Muscle layer of colon (tissue), 2 donors: ENCODE results near the gene SLC35A1.

Source experiments
- H3K27ac ChIP-seq: one replicate; pipeline ENCODE4 v1.7.0; 2013; ENCODE audit warnings: low read depth, mild to moderate bottlenecking, low read length, moderate library complexity
- H3K27me3 ChIP-seq, 2 donors: one replicate each; pipeline ENCODE4 v1.7.0; 2013; ENCODE audit warnings: low read length in 2 of 2, mild to moderate bottlenecking in 2 of 2; ENCODE audit not compliant: insufficient read depth in 2 of 2, control insufficient read depth in 1 of 2
- H3K36me3 ChIP-seq: one replicate; pipeline ENCODE4 v1.7.0; 2013; ENCODE audit warnings: mild to moderate bottlenecking, low read length; ENCODE audit not compliant: insufficient read depth
- H3K4me1 ChIP-seq: one replicate; pipeline ENCODE4 v1.7.0; 2013; ENCODE audit warnings: mild to moderate bottlenecking, low read length; ENCODE audit not compliant: insufficient read depth
- H3K4me3 ChIP-seq, 2 donors: one replicate each; pipeline ENCODE4 v1.7.0; 2013; ENCODE audit warnings: low read length in 2 of 2, low read depth in 1 of 2, mild to moderate bottlenecking in 1 of 2, moderate library complexity in 1 of 2
- H3K9ac ChIP-seq: one replicate; pipeline ENCODE4 v1.7.0; 2013; ENCODE audit warnings: low read length
- H3K9me3 ChIP-seq: one replicate; pipeline ENCODE4 v1.7.0; 2013; ENCODE audit warnings: mild to moderate bottlenecking, low read length
- donor health status: abdominal sarcoma.
- donor health status: Adenocarcinoma of cecum.

SLC35A1 gene

GRCh38 chr6:87534377-87535047 lies 61.7 kb downstream of the SLC35A1 start:
- Histone ChIP-seq H3K9ac (no peak overlapping the region), H3K4me1 (no peaks in the 10 kb centered on the region), H3K27ac (no peak overlapping the region)

DNA sequence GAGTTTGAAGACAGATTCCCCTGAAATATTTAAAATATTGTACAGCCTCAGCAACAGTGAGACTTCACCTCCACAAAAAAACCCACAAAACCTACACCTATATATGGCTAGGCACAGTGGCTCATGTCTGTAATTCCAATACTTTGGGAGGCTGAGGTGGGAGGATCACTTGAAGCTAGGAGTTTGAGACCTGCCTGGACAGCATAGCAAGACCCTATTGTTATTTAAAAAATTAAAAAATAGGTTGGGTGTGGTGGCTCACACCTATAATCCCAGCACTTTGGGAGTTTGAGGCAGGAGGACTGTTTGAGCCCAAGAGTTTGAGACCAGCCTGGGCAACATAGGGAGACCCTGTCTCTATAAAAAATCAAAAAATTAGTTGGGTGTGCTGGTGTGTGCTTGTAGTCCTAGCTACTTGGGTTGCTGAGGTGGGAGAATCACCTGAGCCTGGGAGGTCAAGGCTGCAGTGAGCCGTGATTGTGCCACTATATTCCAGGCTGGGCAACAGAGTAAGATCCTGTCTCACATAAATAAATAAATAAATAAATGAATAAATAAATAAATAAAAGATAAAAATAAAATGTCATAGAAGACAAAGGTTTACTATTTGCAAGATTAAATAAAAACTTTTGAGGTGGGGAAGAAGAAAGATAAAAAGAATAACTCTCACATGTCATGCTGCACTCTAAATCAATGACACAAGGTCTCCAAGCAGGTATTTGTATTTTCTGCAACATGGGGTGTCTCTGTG lies 65.9 kb downstream of the SLC35A1 start:
- Histone ChIP-seq H3K27ac (no peak overlapping the region), H3K9ac (no peak overlapping the region)

More at GRCh38 chr6:87534377-87535047, 61.7 kb downstream of the SLC35A1 start:
- Histone ChIP-seq H3K36me3 (peaks cover 25% of the 10 kb centered on the region), H3K4me3 (no peak overlapping the region), H3K27me3 (no peaks in the 10 kb centered on the region), H3K9me3 (no peaks in the 10 kb centered on the region)

DNA sequence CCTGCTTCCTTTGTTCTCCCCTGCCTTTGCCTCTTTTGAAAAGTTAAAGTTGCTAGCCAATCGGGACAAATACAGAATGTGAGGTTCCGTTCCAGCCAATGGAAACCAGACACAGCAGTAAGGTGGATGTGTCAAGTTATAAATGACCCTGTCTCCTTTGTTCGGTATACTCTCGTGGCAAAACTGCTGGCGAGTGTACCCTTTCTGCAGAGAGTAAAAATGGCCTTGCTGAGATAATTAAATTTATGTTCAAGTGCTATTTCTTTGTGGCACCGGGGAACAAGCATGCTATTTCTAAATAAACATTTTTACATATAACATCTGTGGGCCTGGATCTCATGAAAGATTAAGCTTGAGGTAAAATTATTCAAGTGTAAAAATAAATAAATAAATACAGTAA lies 66.8 kb downstream of the SLC35A1 start:
- H3K36me3 ChIP-seq = peaks cover 19% of the 10 kb centered on the region
- H3K4me3 ChIP-seq = no peak overlapping the region
- no peaks in the 10 kb centered on the region for H3K9me3 ChIP-seq
- no peak overlapping the region for H3K9ac ChIP-seq
- no peaks in the 10 kb centered on the region for H3K4me1 ChIP-seq
- no peaks in the 10 kb centered on the region for H3K27me3 ChIP-seq
- no peak overlapping the region for H3K27ac ChIP-seq

More for the DNA sequence above, 65.9 kb downstream of the SLC35A1 start:
- Histone ChIP-seq H3K27me3 (no peaks in the 10 kb centered on the region), H3K4me3 (no peak overlapping the region), H3K9me3 (no peaks in the 10 kb centered on the region), H3K36me3 (peaks cover 13% of the 10 kb centered on the region), H3K4me1 (no peaks in the 10 kb centered on the region)

DNA sequence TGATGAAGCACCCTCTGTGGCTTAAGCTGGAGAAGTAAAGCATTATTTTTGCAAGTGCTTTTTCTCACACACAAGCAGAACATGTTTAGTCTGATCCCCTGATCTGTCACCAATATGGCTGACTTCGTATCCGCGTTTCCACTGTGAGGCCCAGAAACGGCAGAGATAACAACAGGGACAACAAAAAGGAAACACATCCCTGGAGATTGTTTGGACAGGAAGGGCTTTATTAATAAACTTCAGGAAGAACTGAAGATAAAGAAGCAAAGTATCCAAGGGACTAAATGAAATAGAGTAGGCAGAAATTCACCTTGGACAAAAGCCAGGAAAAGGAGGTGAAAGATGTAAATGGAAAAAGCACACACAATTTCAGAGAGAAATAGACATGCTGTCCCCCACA lies 67.8 kb downstream of the SLC35A1 start:
- no peak overlapping the region for H3K27ac ChIP-seq
- H3K4me3 ChIP-seq = no peak overlapping the region
- H3K36me3 ChIP-seq = peaks cover 26% of the 10 kb centered on the region
- H3K27me3 ChIP-seq = no peaks in the 10 kb centered on the region
- no peak overlapping the region for H3K9ac ChIP-seq
- no peaks in the 10 kb centered on the region for H3K4me1 ChIP-seq
- H3K9me3 ChIP-seq = no peaks in the 10 kb centered on the region

DNA sequence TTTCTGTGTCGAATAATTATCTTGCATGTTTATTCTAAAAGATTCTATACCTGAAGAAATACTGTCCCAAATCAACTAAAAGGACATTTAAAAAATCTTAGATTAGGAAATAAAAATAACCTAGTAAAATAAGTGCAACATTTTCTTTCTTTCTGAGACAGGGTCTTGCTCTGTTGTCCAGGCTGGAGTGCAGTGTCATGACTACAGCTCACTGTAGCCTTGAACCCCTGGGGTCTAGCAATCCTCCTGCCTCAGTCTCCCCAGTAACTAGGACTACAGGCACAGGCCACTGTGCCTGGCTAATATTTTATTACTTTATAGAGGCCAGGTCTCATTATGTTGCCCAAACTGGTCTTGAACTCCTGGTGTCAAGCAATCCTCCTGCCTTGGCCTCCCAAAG lies 68.3 kb downstream of the SLC35A1 start:
- H3K4me1 ChIP-seq = no peaks in the 10 kb centered on the region
- H3K36me3 ChIP-seq = peaks cover 26% of the 10 kb centered on the region
- no peak overlapping the region for H3K9ac ChIP-seq
- H3K9me3 ChIP-seq = no peaks in the 10 kb centered on the region
- no peak overlapping the region for H3K4me3 ChIP-seq
- no peaks in the 10 kb centered on the region for H3K27me3 ChIP-seq
- H3K27ac ChIP-seq = no peak overlapping the region

GRCh38 chr6:87541744-87542143 lies 69.0 kb downstream of the SLC35A1 start:
- Histone ChIP-seq H3K9me3 (no peaks in the 10 kb centered on the region), H3K4me1 (no peaks in the 10 kb centered on the region), H3K27me3 (no peaks in the 10 kb centered on the region), H3K9ac (no peak overlapping the region), H3K27ac (no peak overlapping the region), H3K36me3 (peaks cover 26% of the 10 kb centered on the region), H3K4me3 (no peak overlapping the region)

DNA sequence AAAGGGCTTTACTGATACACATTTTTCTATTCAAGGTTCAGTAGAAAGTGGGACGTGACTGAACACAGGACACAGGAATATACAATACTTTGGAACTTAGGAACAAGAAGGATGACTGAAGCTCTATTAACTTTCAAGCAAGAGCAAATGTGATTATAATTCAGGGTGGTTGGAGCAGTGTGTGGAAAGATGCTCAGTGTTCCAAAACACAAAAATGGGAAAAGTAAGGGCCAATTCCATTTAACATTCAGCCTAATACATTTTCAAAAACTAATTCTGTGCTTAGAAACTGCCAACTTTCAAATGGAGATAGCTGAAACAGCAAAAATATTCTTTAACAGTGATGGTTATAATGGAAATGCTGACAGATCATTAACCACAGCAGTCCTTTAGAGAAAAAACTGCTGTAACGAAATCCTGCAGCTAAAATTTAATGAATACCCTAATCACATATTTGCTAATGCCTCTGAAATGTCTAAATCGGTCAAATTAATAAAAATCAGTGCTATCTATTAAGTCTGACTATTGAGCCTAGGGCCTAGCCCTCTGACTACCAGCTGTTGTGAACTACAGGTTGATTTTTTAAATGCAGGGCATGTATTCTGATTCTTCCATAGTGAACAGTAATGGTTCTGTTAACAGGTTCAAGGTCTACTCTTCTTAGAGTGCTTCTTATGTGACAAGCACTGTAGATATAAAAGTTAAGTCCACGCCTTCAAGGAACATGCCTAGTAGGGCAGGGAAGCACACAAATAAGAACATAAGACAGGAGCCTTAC lies 71.1 kb downstream of the SLC35A1 start:
- Histone ChIP-seq H3K9ac (no peak overlapping the region), H3K4me3 (no peak overlapping the region), H3K9me3 (no peaks in the 10 kb centered on the region), H3K27me3 (no peaks in the 10 kb centered on the region), H3K27ac (no peak overlapping the region), H3K4me1 (no peaks in the 10 kb centered on the region), H3K36me3 (peaks cover 18% of the 10 kb centered on the region)

GRCh38 chr6:87544474-87544735 lies 71.6 kb downstream of the SLC35A1 start:
- Histone ChIP-seq H3K4me3 (no peak overlapping the region), H3K27me3 (no peaks in the 10 kb centered on the region), H3K4me1 (no peaks in the 10 kb centered on the region), H3K9ac (no peak overlapping the region), H3K9me3 (no peaks in the 10 kb centered on the region), H3K27ac (no peak overlapping the region), H3K36me3 (peaks cover 14% of the 10 kb centered on the region)

- Histone ChIP-seq H3K9ac (no peak overlapping the region), H3K9me3 (no peaks in the 10 kb centered on the region), H3K36me3 (peaks cover 22% of the 10 kb centered on the region), H3K4me3 (no peak overlapping the region), H3K4me1 (no peaks in the 10 kb centered on the region), H3K27me3 (no peaks in the 10 kb centered on the region), H3K27ac (no peak overlapping the region)
These were observed 79.0 kb downstream of the SLC35A1 start for GRCh38 chr6:87551799-87552198.

DNA sequence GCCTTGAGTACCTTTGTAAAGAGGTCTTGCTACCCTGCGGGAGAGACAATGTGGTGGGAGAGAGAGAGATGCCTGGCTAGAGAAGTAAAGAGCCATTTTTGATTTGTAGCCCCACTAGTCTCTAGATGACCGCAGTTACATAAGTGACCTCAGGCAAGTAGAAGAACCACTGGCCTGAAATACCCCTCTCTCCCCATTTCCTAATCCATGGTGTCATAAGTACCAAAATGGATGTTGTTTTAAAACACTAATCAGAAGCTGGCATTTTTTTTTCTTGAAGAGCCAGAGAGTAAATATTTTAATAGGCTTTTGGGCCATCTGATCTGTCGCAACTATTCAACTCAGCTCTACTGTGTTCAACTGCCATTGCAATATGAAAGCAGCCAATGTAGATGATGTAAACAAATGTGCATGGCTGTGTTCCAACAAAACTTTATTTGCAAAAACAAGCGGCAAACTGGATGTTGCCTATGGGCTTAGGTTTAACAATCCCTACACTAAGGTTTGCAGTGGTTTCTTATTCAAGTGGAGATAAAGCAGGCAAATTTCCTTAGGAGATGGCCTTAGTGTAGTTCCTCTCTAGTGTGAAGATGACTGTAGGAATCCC lies 80.5 kb downstream of the SLC35A1 start:
- H3K9me3 ChIP-seq = no peaks in the 10 kb centered on the region
- peaks cover 28% of the 10 kb centered on the region for H3K36me3 ChIP-seq
- no peak overlapping the region for H3K4me3 ChIP-seq
- H3K9ac ChIP-seq = no peak overlapping the region
- no peak overlapping the region for H3K27ac ChIP-seq
- no peaks in the 10 kb centered on the region for H3K27me3 ChIP-seq
- H3K4me1 ChIP-seq = no peaks in the 10 kb centered on the region

- Histone ChIP-seq H3K4me1 (no peaks in the 10 kb centered on the region), H3K27ac (no peak overlapping the region), H3K4me3 (no peak overlapping the region), H3K27me3 (no peaks in the 10 kb centered on the region), H3K9me3 (no peaks in the 10 kb centered on the region), H3K36me3 (peaks cover 28% of the 10 kb centered on the region), H3K9ac (no peak overlapping the region)
These were observed 82.7 kb downstream of the SLC35A1 start for GRCh38 chr6:87555506-87555905.
